ENCODE data around the gene RRP15. TPM values are rescaled to one million over a fixed set of nuclear protein-coding genes. Genes with fewer than 3 reads are reported as not detected.

The RRP15 gene
- total RNA-seq, 1 experiment from 2014 or later: 36.0 TPM

DNA sequence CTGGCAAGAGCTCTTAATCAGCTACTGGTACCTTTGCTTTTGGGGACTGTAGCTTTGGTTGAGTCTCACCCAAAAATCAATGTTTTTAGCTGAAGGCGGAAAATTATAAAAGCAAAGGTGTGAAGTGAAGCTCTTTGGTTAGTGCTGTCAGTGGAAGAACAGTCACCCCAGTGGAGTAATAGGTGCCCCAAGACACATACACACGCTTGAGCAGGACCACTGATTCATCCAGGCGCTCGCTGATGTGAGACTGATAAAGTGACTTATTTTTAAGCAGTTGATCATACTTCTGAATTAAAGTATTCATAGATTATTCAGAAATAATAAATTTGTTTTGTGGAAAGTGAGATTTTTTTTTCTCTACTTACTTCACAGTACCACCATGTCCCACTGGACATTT lies 97.2 kb downstream of the RRP15 start (continued):
- TF ChIP-seq, protein P1, sequence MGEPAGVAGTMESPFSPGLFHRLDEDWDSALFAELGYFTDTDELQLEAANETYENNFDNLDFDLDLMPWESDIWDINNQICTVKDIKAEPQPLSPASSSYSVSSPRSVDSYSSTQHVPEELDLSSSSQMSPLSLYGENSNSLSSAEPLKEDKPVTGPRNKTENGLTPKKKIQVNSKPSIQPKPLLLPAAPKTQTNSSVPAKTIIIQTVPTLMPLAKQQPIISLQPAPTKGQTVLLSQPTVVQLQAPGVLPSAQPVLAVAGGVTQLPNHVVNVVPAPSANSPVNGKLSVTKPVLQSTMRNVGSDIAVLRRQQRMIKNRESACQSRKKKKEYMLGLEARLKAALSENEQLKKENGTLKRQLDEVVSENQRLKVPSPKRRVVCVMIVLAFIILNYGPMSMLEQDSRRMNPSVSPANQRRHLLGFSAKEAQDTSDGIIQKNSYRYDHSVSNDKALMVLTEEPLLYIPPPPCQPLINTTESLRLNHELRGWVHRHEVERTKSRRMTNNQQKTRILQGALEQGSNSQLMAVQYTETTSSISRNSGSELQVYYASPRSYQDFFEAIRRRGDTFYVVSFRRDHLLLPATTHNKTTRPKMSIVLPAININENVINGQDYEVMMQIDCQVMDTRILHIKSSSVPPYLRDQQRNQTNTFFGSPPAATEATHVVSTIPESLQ (CRISPR knock-in tag; IDR thresholded peaks at IDR 0.05): no peak
- TF ChIP-seq, protein P2, sequence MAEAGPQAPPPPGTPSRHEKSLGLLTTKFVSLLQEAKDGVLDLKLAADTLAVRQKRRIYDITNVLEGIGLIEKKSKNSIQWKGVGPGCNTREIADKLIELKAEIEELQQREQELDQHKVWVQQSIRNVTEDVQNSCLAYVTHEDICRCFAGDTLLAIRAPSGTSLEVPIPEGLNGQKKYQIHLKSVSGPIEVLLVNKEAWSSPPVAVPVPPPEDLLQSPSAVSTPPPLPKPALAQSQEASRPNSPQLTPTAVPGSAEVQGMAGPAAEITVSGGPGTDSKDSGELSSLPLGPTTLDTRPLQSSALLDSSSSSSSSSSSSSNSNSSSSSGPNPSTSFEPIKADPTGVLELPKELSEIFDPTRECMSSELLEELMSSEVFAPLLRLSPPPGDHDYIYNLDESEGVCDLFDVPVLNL (CRISPR knock-in tag; IDR thresholded peaks at IDR 0.05; ENCODE audit: borderline replicate concordance, low read depth): no peak
- no peak for TF ChIP-seq ATF3 (CRISPR knock-in tag; conservative IDR thresholded peaks at IDR 0.05)
- TF ChIP-seq ESRRA (CRISPR knock-in tag; IDR thresholded peaks at IDR 0.05; ENCODE audit: borderline replicate concordance): no peak
- no peak for TF ChIP-seq OVOL2 (CRISPR knock-in tag; IDR thresholded peaks at IDR 0.05; ENCODE audit: borderline replicate concordance)

- no peak overlapping the region for H3K4me3 Mint-ChIP-seq
- ChIA-PET CTCF (no interaction called here), POLR2A (no interaction called here)
- peaks cover 5% of the 10 kb centered on the region for H3K4me1 Mint-ChIP-seq
- TF ChIP-seq NR1H2 (CRISPR knock-in tag; IDR thresholded peaks at IDR 0.05): no peak
- no peak for TF ChIP-seq FOXK1 (CRISPR knock-in tag; IDR thresholded peaks at IDR 0.05)
- no peak for TF ChIP-seq JAZF1 (CRISPR knock-in tag; IDR thresholded peaks at IDR 0.05)
- ATAC-seq (no peak), DNase-seq (ENCODE audit: low spot score) (no peak)
- no peaks in the 10 kb centered on the region for H3K9me3 Mint-ChIP-seq
- H3K27me3 Mint-ChIP-seq (ENCODE audit: low read depth): no peaks in the 10 kb centered on the region
- no peaks in the 10 kb centered on the region for H3K36me3 Mint-ChIP-seq
- no peak overlapping the region for H3K27ac Mint-ChIP-seq
Observed at GRCh38 chr1:218383051-218383450, 98.0 kb downstream of the RRP15 start.

DNA sequence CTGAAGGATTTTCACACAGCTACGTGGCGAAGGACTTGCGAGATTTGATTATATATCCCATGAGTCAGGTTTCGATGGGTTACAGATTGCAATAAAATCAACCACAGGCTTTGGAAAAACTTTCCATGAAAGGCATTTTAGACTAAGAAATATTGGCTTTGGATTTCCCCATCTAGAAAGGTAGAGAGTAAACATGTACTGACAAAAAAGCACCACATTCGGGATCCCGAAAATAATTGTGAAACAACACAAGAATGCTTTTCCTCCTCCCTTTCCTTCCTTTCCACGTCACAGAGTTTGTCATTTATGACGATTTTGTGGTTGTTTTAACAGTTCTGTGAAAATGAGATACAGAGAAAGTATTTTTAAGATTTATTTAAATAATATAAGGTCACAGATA lies 98.6 kb downstream of the RRP15 start:
- no peak overlapping the region for H3K27ac Mint-ChIP-seq
- ATAC-seq (no peak), DNase-seq (ENCODE audit: low spot score) (no peak)
- H3K9me3 Mint-ChIP-seq: no peaks in the 10 kb centered on the region
- CTCF ChIA-PET: no interaction called here
- POLR2A ChIA-PET: no interaction called here
- peaks cover 5% of the 10 kb centered on the region for H3K4me1 Mint-ChIP-seq
- H3K27me3 Mint-ChIP-seq (ENCODE audit: low read depth): no peaks in the 10 kb centered on the region
- H3K4me3 Mint-ChIP-seq: no peak overlapping the region
- H3K36me3 Mint-ChIP-seq: no peaks in the 10 kb centered on the region
- TF ChIP-seq, protein P2 (CRISPR knock-in tag; IDR thresholded peaks at IDR 0.05; ENCODE audit: borderline replicate concordance, low read depth): no peak
- TF ChIP-seq HMGA2 (CRISPR knock-in tag; IDR thresholded peaks at IDR 0.05): no peak
- no peak for TF ChIP-seq ZNF416 (CRISPR knock-in tag; IDR thresholded peaks at IDR 0.05)

DNA sequence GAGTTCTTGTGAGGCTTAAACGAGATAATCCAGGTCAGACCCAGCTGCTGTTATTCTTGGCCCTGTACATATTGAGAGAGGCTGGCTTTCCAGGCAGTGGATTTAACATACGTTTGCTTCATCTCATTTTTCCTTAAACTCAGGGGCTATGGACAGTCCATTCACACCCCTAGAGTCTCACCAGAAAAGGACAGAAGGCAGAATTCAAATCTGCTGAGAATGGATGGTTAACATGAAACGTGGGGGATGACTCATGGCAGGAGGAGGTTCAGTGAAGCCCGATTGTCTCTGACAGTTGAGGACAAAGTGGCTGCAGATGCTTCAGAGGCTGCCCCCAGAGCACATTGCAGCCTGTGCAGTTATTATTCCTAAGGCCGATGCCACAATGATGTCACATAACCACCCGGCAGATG lies 99.5 kb downstream of the RRP15 start:
- ChIA-PET CTCF (no interaction called here), POLR2A (no interaction called here)
- H3K9me3 Mint-ChIP-seq: no peaks in the 10 kb centered on the region
- no peaks in the 10 kb centered on the region for H3K36me3 Mint-ChIP-seq
- TF ChIP-seq, protein P3, sequence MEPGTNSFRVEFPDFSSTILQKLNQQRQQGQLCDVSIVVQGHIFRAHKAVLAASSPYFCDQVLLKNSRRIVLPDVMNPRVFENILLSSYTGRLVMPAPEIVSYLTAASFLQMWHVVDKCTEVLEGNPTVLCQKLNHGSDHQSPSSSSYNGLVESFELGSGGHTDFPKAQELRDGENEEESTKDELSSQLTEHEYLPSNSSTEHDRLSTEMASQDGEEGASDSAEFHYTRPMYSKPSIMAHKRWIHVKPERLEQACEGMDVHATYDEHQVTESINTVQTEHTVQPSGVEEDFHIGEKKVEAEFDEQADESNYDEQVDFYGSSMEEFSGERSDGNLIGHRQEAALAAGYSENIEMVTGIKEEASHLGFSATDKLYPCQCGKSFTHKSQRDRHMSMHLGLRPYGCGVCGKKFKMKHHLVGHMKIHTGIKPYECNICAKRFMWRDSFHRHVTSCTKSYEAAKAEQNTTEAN (CRISPR knock-in tag; IDR thresholded peaks at IDR 0.05): no peak
- TF ChIP-seq ZNF671 (CRISPR knock-in tag; IDR thresholded peaks at IDR 0.05): no peak
- no peak for TF ChIP-seq GTF2I (CRISPR knock-in tag; conservative IDR thresholded peaks at IDR 0.05)
- no peak for TF ChIP-seq ZNF138 (CRISPR knock-in tag; conservative IDR thresholded peaks at IDR 0.05)
- TF ChIP-seq JUN (CRISPR knock-in tag; IDR thresholded peaks at IDR 0.05): no peak
- TF ChIP-seq SMAD3 (CRISPR knock-in tag; IDR thresholded peaks at IDR 0.05; ENCODE audit: borderline replicate concordance): no peak
- no peak for TF ChIP-seq NR1H2 (CRISPR knock-in tag; IDR thresholded peaks at IDR 0.05)
- TF ChIP-seq MAX (CRISPR knock-in tag; IDR thresholded peaks at IDR 0.05): no peak
- peaks cover 5% of the 10 kb centered on the region for H3K4me1 Mint-ChIP-seq
- no peak overlapping the region for H3K27ac Mint-ChIP-seq
- no peak overlapping the region for H3K4me3 Mint-ChIP-seq
- H3K27me3 Mint-ChIP-seq (ENCODE audit: low read depth): no peaks in the 10 kb centered on the region
- DNase-seq (ENCODE audit: low spot score) (no peak), ATAC-seq (no peak)

Measured in WTC11 (cell line).